ENCODE data around the gene PSME1. TPM values are rescaled to one million over a fixed set of nuclear protein-coding genes. Genes with fewer than 3 reads are reported as not detected.

Gene PSME1
- total RNA-seq, 1 donor from 2014 or later: 65.0 TPM

- no peak for DNase-seq (ENCODE audit: low read depth)
- FAIRE-seq: no peak
- H3K36me3 ChIP-seq (ENCODE audit: control insufficient read depth, insufficient read depth, low read length): peaks cover 29% of the 10 kb centered on the region
- H3K4me3 ChIP-seq (ENCODE audit: low read depth, low read length): no peak overlapping the region
- no peaks in the 10 kb centered on the region for H3K27me3 ChIP-seq (ENCODE audit: control insufficient read depth, insufficient read depth, low read length)
- TF ChIP-seq, protein P1, sequence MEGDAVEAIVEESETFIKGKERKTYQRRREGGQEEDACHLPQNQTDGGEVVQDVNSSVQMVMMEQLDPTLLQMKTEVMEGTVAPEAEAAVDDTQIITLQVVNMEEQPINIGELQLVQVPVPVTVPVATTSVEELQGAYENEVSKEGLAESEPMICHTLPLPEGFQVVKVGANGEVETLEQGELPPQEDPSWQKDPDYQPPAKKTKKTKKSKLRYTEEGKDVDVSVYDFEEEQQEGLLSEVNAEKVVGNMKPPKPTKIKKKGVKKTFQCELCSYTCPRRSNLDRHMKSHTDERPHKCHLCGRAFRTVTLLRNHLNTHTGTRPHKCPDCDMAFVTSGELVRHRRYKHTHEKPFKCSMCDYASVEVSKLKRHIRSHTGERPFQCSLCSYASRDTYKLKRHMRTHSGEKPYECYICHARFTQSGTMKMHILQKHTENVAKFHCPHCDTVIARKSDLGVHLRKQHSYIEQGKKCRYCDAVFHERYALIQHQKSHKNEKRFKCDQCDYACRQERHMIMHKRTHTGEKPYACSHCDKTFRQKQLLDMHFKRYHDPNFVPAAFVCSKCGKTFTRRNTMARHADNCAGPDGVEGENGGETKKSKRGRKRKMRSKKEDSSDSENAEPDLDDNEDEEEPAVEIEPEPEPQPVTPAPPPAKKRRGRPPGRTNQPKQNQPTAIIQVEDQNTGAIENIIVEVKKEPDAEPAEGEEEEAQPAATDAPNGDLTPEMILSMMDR (IDR thresholded peaks at IDR 0.05; ENCODE audit: insufficient read depth, low read length, severe bottlenecking): no peak
Observed at GRCh38 chr14:24165785-24166184, 29.8 kb downstream of the PSME1 start.

DNA sequence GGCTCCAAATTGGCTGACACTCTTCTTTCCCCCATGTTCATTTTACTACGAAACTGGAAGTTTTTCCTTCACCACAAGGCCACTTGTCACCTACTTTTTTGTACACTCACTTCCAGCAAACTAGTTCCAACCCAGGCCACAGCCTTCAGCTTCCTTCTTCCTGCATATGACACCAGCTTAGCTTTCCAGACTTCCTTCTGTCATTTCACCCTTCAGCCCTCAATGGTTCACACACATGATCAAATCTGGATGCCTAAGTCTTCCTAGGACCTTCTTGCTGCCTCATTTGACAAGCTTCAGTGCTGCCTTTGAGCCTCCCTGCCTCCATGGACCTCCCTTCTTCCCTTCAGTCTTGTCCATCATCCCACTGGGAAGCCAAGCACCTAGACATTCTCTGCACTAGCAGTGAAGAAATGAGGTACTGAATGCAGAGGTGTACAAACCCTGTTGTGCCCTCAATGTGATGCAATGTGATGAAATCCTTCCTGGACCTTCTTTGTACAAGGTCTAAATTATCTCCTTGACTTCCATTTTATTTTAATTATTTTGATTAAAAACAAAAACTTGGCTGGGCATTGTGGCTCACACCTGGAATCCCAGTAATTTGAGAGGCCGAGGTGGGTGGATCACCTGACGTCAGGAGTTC is 31.6 kb downstream of the PSME1 start:
- no peak overlapping the region for H3K4me3 ChIP-seq (ENCODE audit: low read depth, low read length)
- FAIRE-seq: no peak
- no peaks in the 10 kb centered on the region for H3K27me3 ChIP-seq (ENCODE audit: control insufficient read depth, insufficient read depth, low read length)
- DNase-seq (ENCODE audit: low read depth): no peak
- TF ChIP-seq, protein P1 (IDR thresholded peaks at IDR 0.05; ENCODE audit: insufficient read depth, low read length, severe bottlenecking): no peak
- peaks cover 28% of the 10 kb centered on the region for H3K36me3 ChIP-seq (ENCODE audit: control insufficient read depth, insufficient read depth, low read length)

- no peak for FAIRE-seq
- Histone ChIP-seq H3K36me3 (ENCODE audit: control insufficient read depth, insufficient read depth, low read length) (peaks cover 4% of the 10 kb centered on the region), H3K27me3 (ENCODE audit: control insufficient read depth, insufficient read depth, low read length) (no peaks in the 10 kb centered on the region), H3K4me3 (ENCODE audit: low read depth, low read length) (peak within 1 kb of the TSS; percentile 7)
- TF ChIP-seq, protein P1 (IDR thresholded peaks at IDR 0.05; ENCODE audit: insufficient read depth, low read length, severe bottlenecking): no peak
- peak; percentile 56 for DNase-seq (ENCODE audit: low read depth)
Observed at GRCh38 chr14:24171422-24172260, 35.6 kb downstream of the PSME1 start, which contains the start of gene REC8. Gene REC8 (plus strand): TSS chr14:24172080. CDS start chr14:24172553, 473 bp downstream.

GRCh38 chr14:24172261-24172860 is 36.4 kb downstream of the PSME1 start:
- no peak for FAIRE-seq
- H3K36me3 ChIP-seq (ENCODE audit: control insufficient read depth, insufficient read depth, low read length): peaks cover 4% of the 10 kb centered on the region
- DNase-seq (ENCODE audit: low read depth): no peak
- no peaks in the 10 kb centered on the region for H3K27me3 ChIP-seq (ENCODE audit: control insufficient read depth, insufficient read depth, low read length)
- H3K4me3 ChIP-seq (ENCODE audit: low read depth, low read length): no peak overlapping the region
- TF ChIP-seq, protein P1 (IDR thresholded peaks at IDR 0.05; ENCODE audit: insufficient read depth, low read length, severe bottlenecking): no peak

- Histone ChIP-seq H3K27me3 (ENCODE audit: control insufficient read depth, insufficient read depth, low read length) (no peaks in the 10 kb centered on the region), H3K4me3 (ENCODE audit: low read depth, low read length) (no peak overlapping the region), H3K36me3 (ENCODE audit: control insufficient read depth, insufficient read depth, low read length) (peaks cover 2% of the 10 kb centered on the region)
- DNase-seq (ENCODE audit: low read depth) (no peak), FAIRE-seq (no peak)
- TF ChIP-seq, protein P1 (IDR thresholded peaks at IDR 0.05; ENCODE audit: insufficient read depth, low read length, severe bottlenecking): no peak
Observed at GRCh38 chr14:24172871-24173281, 36.9 kb downstream of the PSME1 start.
